HUES6 (cell line): ENCODE results near the gene CTNNBIP1.

Experiments used
- H3K27ac ChIP-seq: 2 replicates; pipeline ENCODE4 v1.7.0; 2013; ENCODE audit warnings: low read depth, mild to moderate bottlenecking, low read length, inconsistent platforms
- H3K27me3 ChIP-seq: 2 replicates; pipeline ENCODE4 v1.6.1; 2013; ENCODE audit warnings: low read length; ENCODE audit not compliant: control insufficient read depth, insufficient read depth
- H3K36me3 ChIP-seq: 2 replicates; pipeline ENCODE4 v1.6.1; 2013; ENCODE audit warnings: low read length; ENCODE audit not compliant: control insufficient read depth, insufficient read depth
- H3K4me1 ChIP-seq: 2 replicates; pipeline ENCODE4 v1.6.1; 2013; ENCODE audit warnings: low read length; ENCODE audit not compliant: control insufficient read depth, insufficient read depth
- H3K4me3 ChIP-seq: 2 replicates; pipeline ENCODE4 v1.5.1; 2013; ENCODE audit warnings: low read depth, low read length
- H3K9ac ChIP-seq: one replicate; pipeline ENCODE4 v1.6.1; 2013; ENCODE audit warnings: mild to moderate bottlenecking, low read length
- H3K9me3 ChIP-seq: 2 replicates; pipeline ENCODE4 v1.6.1; 2013; ENCODE audit warnings: low read depth, low read length; ENCODE audit not compliant: control insufficient read depth, insufficient read depth

Gene CTNNBIP1

DNA sequence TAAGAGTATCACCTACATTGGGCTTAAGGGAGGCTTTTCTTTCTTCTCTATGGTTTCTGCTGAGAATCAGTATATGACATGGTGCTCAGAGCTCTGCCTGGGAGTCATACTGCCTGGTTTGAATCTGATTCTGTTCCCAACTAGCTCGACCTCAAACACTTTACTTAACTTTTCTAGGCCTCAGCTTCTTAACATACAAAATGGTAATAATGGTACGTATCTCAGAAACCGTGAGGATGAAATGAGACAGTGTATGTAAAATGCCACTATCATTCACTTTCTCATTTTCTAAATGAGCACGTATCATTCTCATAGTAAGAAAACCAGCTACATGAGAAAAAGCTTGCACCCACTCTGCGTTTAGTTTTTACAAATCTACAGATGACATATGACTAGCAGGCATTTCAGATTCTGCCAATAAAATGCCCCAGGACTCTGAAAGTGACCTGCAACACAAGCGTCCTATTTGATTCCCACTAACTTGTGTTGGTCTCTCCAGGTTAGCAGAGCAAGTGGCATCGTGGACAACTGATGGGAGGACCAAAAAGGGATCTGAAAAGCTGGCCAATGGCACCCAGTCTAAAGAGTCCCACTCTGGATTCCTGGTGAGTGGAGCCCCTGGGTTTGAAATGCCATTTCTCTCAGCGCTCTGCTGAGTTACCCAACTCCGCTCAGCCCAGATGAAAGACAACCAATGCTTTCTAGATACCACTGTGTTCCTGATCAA lies 6.1 kb downstream of the CTNNBIP1 start:
- Histone ChIP-seq H3K4me1 (peaks cover 17% of the 10 kb centered on the region), H3K4me3 (no peak overlapping the region), H3K9me3 (no peaks in the 10 kb centered on the region), H3K36me3 (no peaks in the 10 kb centered on the region), H3K9ac (no peak overlapping the region), H3K27me3 (no peaks in the 10 kb centered on the region), H3K27ac (no peak overlapping the region)

DNA sequence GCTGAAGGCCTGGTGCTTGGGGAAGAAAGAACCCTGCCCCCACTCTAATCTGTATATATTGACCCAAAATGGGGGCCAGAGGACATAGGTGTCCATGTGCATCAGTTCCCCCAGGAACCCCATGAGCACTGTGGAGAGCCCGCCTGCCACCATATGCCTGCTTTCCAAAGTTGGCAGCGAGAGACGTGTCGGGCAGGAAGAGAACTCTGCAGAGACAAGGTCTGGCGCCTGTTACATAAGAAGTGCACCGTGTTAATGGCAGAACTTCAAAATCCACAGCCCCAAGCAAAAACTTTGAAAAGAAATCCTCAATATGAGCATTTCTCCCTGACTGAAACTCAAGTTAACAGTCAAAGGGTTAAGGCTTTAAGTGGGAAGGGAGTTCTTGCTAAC lies 8.0 kb downstream of the CTNNBIP1 start:
- Histone ChIP-seq H3K4me1 (peaks cover 13% of the 10 kb centered on the region; the same call in 1 of the 2 replicates), H3K27ac (no peak overlapping the region), H3K36me3 (no peaks in the 10 kb centered on the region), H3K27me3 (no peaks in the 10 kb centered on the region), H3K4me3 (no peak overlapping the region), H3K9ac (no peak overlapping the region), H3K9me3 (no peaks in the 10 kb centered on the region)

DNA sequence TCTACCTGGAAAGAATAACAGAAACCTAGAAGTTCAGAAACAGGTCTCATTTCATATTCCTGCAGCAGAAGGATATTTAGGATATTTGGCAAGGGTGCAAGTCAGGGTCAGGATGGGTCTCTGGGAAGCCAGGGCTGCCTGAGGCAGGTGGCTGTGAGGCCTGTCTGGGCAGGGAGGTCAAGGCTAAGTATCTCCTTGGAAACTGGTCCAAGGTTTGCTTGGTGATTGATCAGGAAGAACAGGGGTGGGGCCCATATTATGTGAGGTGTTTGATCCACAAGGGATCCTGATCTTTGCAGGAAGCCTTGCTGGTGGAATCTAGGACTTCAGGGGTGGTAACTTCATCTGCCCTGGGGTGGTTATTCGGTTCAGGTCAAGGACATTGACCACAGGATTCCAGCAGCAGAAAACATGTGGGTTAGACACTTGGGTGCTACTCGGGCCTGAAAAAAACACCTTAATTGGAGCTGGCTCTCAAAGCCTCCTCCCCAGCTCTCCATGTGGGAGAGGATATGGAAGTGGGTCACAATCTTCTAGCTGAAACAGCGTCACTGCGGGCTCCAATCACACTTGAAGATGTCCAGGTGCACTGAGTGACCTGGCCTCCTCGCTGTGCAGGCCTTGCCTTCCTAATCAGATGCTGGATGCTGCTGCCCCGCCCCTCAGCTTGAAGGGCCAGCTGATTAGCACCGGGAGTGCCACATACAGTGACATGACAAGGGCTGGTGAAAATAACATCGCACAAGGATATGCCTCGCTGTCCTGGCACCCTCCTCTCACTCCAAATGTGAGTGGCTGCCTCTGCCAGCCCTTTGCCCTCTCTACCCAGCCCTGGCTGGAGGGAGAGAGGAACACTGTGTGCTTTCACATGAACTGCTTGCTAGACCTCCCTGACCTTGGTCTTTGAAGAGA lies 8.7 kb downstream of the CTNNBIP1 start:
- Histone ChIP-seq H3K9me3 (no peaks in the 10 kb centered on the region), H3K36me3 (no peaks in the 10 kb centered on the region), H3K27ac (no peak overlapping the region), H3K27me3 (no peaks in the 10 kb centered on the region), H3K4me3 (no peak overlapping the region), H3K9ac (no peak overlapping the region), H3K4me1 (peaks cover 13% of the 10 kb centered on the region; the same call in 1 of the 2 replicates)

DNA sequence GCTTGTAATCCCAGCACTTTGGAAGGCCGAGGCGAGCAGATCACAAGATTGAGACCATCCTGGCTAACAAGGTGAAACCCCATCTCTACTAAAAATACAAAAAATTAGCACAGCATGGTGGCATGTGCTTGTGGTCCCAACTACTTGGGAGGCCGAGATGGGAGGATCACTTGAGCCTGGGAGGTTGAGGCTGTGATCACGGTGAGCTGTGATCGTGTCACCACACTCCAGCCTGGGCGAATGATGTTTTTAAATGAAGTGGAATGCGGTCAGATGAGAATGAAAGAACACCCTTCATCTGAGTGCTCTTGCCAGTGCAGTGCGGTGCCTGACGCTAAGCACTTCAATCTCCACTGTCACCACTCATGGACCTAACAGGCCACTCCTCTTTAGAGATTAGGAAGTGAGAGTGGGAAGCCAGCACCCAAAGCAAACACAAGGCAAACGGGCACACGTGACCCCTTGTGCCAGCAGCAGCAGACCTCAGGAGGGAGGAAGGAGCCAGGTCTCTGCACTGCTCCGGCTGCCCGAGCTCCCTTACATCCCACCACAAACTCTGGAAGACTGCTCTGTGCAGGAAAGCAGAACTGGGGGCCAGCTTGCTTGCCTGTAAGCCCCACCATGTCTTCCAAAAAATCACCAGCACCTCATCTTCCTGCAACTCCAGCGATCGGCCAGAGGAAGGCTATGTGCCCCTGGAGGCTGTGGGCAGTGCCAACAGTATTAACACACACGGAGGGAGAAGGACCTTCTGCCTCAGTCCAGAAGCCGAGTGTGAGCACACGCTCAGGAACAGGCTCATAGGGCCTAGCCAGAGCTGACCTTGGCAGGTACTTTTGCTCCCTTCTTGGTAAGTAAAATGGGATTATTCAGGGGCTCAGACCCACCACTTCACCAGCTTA lies 9.7 kb downstream of the CTNNBIP1 start:
- H3K27me3 ChIP-seq = no peaks in the 10 kb centered on the region
- no peak overlapping the region for H3K9ac ChIP-seq
- H3K27ac ChIP-seq = no peak overlapping the region
- H3K9me3 ChIP-seq = no peaks in the 10 kb centered on the region
- H3K36me3 ChIP-seq = no peaks in the 10 kb centered on the region
- no peak overlapping the region for H3K4me3 ChIP-seq
- peaks cover 13% of the 10 kb centered on the region; the same call in 1 of the 2 replicates for H3K4me1 ChIP-seq

DNA sequence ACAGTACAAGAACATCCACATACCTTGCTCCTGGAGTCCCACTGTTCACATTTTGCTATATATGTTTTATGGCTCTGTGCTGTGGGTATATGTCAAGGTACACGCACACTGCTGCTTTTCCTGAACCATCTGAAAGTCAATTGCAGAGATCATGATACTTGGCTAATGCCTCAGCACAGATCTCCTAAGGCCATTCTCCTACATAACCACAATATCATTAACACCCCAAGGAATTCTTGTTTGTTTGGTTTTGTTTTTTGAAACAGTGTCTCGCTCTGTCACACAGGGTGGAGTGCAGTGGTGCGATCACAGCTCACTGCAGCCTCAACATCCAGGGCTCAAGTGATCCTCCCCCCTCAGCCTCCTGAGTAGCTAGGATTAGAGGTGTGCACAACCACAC lies 16.0 kb downstream of the CTNNBIP1 start:
- Histone ChIP-seq H3K27ac (no peak overlapping the region), H3K4me1 (peaks cover 22% of the 10 kb centered on the region), H3K4me3 (no peak overlapping the region), H3K9ac (no peak overlapping the region), H3K27me3 (no peaks in the 10 kb centered on the region), H3K36me3 (no peaks in the 10 kb centered on the region), H3K9me3 (no peaks in the 10 kb centered on the region)

DNA sequence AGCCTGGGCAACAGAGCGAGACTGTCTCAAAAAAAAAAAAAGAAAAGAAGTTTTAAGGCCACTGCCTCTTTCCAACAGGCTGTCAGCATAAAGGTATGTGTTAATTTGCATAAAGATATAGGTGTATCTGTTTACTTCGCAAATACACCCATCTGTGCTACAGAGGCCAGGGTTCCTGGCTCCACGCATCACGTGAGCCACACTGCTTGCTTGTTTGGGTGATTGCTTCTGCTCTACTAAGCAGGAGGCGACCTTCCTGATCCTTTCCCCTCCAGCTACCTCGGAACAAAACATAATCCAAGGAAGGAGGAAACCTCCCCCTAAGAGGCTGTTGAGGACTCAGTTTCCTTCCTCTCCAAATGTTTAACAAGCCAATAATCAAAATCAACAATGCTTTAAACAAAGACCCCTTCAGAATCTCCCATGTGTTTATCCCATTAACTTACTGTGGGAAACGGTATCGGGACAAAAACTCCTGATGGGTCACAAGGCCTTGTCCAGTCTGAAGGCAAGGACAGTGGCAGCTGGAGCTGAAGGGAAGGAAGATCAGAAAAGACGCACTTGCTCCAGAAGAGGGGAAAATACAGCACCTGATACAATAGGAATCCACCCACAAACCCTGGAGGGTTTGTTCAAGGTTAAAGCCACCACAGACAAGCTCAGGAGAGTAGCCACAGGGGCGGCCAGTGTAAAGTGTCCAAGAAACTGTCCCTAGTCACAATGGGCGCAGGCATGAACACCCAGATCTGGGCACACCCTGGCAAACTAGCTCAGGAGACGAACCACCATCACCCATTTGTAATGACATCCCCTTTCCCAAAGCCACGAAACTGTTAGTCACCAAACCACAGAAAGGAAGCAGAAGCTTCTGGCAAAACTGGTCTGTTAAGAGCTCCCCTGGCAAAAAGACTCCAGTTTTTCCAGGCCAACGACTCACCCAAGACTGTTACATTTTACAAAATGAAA lies 17.2 kb downstream of the CTNNBIP1 start:
- H3K9ac ChIP-seq = no peak overlapping the region
- H3K27ac ChIP-seq = peak overlapping the region; percentile 40; the same call in 1 of the 2 replicates
- H3K9me3 ChIP-seq = no peaks in the 10 kb centered on the region
- H3K4me1 ChIP-seq = peaks cover 29% of the 10 kb centered on the region
- no peaks in the 10 kb centered on the region for H3K27me3 ChIP-seq
- H3K4me3 ChIP-seq = no peak overlapping the region
- no peaks in the 10 kb centered on the region for H3K36me3 ChIP-seq

DNA sequence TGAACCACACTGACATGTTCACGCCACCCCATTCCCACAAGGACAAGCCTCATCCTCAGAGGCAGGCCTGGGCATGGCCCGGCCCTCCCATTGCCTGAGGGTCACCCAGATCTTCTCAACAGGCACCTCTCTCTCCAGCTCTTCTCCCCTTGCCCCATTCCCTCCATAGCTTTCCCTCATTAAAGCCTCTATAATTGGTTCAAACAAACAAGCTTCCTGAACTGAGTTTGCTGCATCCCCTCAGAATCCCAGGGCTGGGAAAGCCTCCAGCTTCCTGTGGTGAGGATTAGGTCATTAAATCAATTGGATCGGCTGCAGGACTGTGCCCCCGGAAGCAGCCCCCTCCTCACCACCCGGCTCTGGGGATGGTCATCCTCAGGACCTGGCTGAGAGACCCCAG lies 18.9 kb downstream of the CTNNBIP1 start:
- Histone ChIP-seq H3K27ac (no peak overlapping the region), H3K4me1 (peaks cover 32% of the 10 kb centered on the region), H3K4me3 (no peak overlapping the region), H3K36me3 (0 out of 2 replicates have a peak, but pooled peaks cover 1% of the 10 kb centered on the region), H3K27me3 (no peaks in the 10 kb centered on the region), H3K9ac (no peak overlapping the region), H3K9me3 (no peaks in the 10 kb centered on the region)

DNA sequence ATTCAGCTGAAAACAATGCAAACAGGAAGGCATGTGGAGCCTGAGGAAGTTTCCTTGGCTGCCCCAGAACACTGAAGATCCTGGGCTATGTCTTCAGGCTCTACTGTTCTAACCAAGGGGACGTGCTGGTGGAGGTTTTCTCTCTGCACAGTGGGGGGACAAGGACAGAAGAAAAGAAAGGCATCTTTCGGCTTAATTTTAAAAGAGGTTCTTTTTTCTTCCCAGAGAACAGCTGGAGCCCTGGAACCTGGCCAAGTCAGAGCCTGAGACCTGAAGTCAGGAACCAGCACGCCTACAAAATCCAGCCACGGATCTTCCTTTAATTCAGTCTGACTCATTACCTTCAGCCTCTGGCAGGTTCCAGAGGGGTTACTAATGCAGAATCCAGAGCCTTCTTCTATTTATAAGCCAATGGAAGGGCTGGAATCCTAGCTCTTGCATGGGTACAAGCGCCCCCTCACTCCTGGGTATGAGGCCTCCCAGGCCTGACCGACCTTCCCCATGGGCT lies 19.8 kb downstream of the CTNNBIP1 start:
- H3K36me3 ChIP-seq = 0 out of 2 replicates have a peak, but pooled peaks cover 2% of the 10 kb centered on the region
- no peak overlapping the region for H3K4me3 ChIP-seq
- no peak overlapping the region for H3K27ac ChIP-seq
- H3K9me3 ChIP-seq = no peaks in the 10 kb centered on the region
- no peaks in the 10 kb centered on the region for H3K27me3 ChIP-seq
- no peak overlapping the region for H3K9ac ChIP-seq
- H3K4me1 ChIP-seq = peaks cover 36% of the 10 kb centered on the region

DNA sequence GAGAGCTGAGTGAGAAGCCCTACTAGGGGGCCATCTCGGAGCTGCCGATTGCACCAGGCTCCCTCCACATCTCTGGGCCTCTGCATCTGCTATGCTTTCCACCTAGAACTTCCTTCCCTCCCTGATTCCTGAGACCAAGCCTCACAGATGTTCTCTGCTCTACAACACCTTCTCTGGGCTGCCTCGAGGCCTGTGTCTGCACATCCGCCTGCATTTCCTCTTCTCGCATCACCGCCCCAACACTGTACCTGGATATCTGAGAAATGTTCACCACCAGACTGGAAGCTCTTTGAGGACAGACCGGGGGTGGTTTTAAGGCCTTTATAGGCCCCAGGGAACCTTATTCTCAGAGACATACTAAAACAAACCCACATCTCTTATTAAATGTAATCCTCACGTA lies 20.7 kb downstream of the CTNNBIP1 start:
- Histone ChIP-seq H3K27me3 (no peaks in the 10 kb centered on the region), H3K9ac (no peak overlapping the region), H3K4me3 (no peak overlapping the region), H3K27ac (peak overlapping the region; percentile 23; the same call in 1 of the 2 replicates), H3K36me3 (0 out of 2 replicates have a peak, but pooled peaks cover 2% of the 10 kb centered on the region), H3K9me3 (no peaks in the 10 kb centered on the region), H3K4me1 (peaks cover 36% of the 10 kb centered on the region)
